IPS-18a (cell line): ENCODE data around the gene EHBP1.

Source experiments
- H3K27ac ChIP-seq: one replicate; pipeline ENCODE4 v1.5.1; 2013; ENCODE audit warnings: low read length
- H3K27me3 ChIP-seq: one replicate; pipeline ENCODE4 v1.6.1; 2013; ENCODE audit warnings: mild to moderate bottlenecking, low read length; ENCODE audit not compliant: control insufficient read depth, insufficient read depth
- H3K36me3 ChIP-seq: one replicate; pipeline ENCODE4 v1.6.1; 2013; ENCODE audit warnings: low read depth, low read length; ENCODE audit not compliant: control insufficient read depth
- H3K4me1 ChIP-seq: one replicate; pipeline ENCODE4 v1.6.1; 2013; ENCODE audit warnings: low read depth, low read length; ENCODE audit not compliant: control insufficient read depth
- H3K4me3 ChIP-seq: one replicate; pipeline ENCODE4 v1.5.1; 2013; ENCODE audit warnings: low read length
- H3K9ac ChIP-seq: one replicate; pipeline ENCODE4 v1.6.1; 2013; ENCODE audit warnings: mild to moderate bottlenecking, low read length, moderate library complexity
- H3K9me3 ChIP-seq: one replicate; pipeline ENCODE4 v1.6.1; 2013; ENCODE audit warnings: low read depth, low read length; ENCODE audit not compliant: control insufficient read depth

EHBP1 gene

DNA sequence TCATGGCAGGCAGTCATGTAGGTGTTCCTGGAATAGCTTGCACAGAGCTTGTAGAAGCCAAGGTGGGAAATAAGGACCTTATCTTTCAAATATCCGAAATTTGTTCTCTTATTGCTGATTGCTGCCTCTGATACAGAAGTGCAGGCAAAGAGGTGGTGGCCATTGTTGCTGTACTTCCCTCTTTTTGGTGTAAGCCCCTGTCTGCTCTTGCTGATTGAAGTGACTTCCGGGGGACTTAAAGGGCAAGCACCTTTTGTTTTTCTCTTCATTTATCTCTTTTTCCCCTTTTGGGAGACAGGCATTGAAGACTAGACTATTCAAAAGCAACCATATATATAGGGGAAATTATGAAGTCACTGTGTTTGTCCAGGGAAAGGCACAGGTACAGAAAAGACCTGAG is 213.5 kb downstream of the EHBP1 start:
- Histone ChIP-seq H3K4me3 (no peak overlapping the region), H3K9ac (no peak overlapping the region), H3K36me3 (no peaks in the 10 kb centered on the region), H3K9me3 (no peaks in the 10 kb centered on the region), H3K27me3 (no peaks in the 10 kb centered on the region), H3K4me1 (no peaks in the 10 kb centered on the region), H3K27ac (no peak overlapping the region)

GRCh38 chr2:62920070-62920469 is 214.6 kb downstream of the EHBP1 start:
- no peaks in the 10 kb centered on the region for H3K4me1 ChIP-seq
- no peaks in the 10 kb centered on the region for H3K9me3 ChIP-seq
- H3K27me3 ChIP-seq = no peaks in the 10 kb centered on the region
- H3K36me3 ChIP-seq = no peaks in the 10 kb centered on the region
- H3K9ac ChIP-seq = no peak overlapping the region
- H3K27ac ChIP-seq = no peak overlapping the region
- no peak overlapping the region for H3K4me3 ChIP-seq

GRCh38 chr2:62923242-62923641 is 217.7 kb downstream of the EHBP1 start:
- Histone ChIP-seq H3K9ac (no peak overlapping the region), H3K27me3 (no peaks in the 10 kb centered on the region), H3K27ac (no peak overlapping the region), H3K36me3 (no peaks in the 10 kb centered on the region), H3K4me1 (no peaks in the 10 kb centered on the region), H3K9me3 (no peaks in the 10 kb centered on the region), H3K4me3 (no peak overlapping the region)

GRCh38 chr2:62923881-62924280 is 218.4 kb downstream of the EHBP1 start:
- no peaks in the 10 kb centered on the region for H3K9me3 ChIP-seq

DNA sequence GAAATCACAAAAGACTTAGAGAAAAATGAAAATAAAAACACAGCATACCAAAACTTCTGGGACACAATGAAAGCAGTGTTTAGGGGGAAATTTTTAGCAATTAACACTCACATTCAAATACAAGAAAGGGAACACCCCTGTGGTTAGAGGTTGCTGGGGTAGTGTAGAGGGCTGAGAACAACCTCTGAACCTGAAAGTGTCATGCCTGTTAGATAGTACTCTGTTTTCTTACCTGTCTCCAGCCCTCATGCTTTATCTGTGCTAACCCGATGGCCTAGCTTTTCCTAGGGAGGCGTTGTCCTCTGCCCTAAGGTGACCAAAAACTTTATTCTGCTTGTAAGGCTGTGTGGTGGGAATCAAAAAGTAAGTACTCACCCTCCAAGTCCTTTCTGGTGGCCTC is 222.5 kb downstream of the EHBP1 start:
- Histone ChIP-seq H3K27ac (no peak overlapping the region), H3K9ac (no peak overlapping the region), H3K4me3 (no peak overlapping the region), H3K27me3 (no peaks in the 10 kb centered on the region), H3K4me1 (no peaks in the 10 kb centered on the region), H3K36me3 (no peaks in the 10 kb centered on the region), H3K9me3 (no peaks in the 10 kb centered on the region)

More at GRCh38 chr2:62923881-62924280, 218.4 kb downstream of the EHBP1 start:
- Histone ChIP-seq H3K4me3 (no peak overlapping the region), H3K4me1 (no peaks in the 10 kb centered on the region), H3K9ac (no peak overlapping the region), H3K27me3 (no peaks in the 10 kb centered on the region), H3K27ac (no peak overlapping the region), H3K36me3 (no peaks in the 10 kb centered on the region)

DNA sequence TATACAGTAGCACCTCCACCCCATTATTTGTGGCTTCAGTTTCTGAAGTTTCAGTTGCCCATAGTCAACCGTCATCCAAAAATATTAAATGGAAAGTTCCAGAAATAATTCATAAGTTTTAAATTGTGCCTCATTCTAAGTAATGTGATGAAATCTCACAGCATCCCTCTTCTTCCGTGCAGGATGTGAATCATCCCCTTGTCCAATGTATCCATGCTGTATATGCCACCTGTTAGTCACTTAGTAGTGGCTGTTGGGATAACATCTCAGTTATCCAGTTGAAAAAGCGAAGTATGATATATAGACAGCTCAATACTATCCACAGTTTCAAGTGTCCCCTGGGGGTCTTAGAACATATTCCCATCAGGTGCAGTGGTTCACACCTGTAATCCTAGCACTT is 226.0 kb downstream of the EHBP1 start:
- Histone ChIP-seq H3K9ac (no peak overlapping the region), H3K4me1 (peaks cover 7% of the 10 kb centered on the region), H3K9me3 (no peaks in the 10 kb centered on the region), H3K27ac (no peak overlapping the region), H3K4me3 (no peak overlapping the region), H3K27me3 (no peaks in the 10 kb centered on the region), H3K36me3 (no peaks in the 10 kb centered on the region)

- Histone ChIP-seq H3K27me3 (no peaks in the 10 kb centered on the region), H3K27ac (no peak overlapping the region), H3K36me3 (no peaks in the 10 kb centered on the region), H3K9me3 (no peaks in the 10 kb centered on the region), H3K9ac (no peak overlapping the region), H3K4me3 (no peak overlapping the region), H3K4me1 (peaks cover 7% of the 10 kb centered on the region)
Measured at GRCh38 chr2:62933398-62933917, 227.9 kb downstream of the EHBP1 start.

- H3K36me3 ChIP-seq = no peaks in the 10 kb centered on the region
- H3K4me1 ChIP-seq = peaks cover 7% of the 10 kb centered on the region
- no peak overlapping the region for H3K9ac ChIP-seq
- no peak overlapping the region for H3K27ac ChIP-seq
- H3K27me3 ChIP-seq = no peaks in the 10 kb centered on the region
- H3K9me3 ChIP-seq = no peaks in the 10 kb centered on the region
- H3K4me3 ChIP-seq = no peak overlapping the region
Measured at GRCh38 chr2:62934517-62934916, 229.0 kb downstream of the EHBP1 start.

DNA sequence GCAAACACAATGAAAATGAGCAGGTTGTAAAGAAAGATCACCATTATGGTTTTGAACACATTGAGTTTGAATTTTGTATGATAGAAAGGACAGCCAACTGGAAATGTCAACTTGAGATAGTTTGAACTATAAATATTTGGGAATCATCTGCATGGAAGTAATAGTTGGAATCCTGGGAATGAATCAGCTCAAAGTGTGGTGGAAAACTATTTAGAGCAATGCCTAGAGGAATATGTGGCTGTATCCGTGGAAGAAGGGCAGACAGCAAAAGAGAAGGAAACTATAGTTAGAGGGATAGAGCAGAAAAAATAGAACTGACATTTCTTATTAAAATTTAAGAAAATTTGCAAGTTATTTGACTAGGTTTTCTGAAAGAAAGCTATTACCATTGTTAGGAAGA is 232.6 kb downstream of the EHBP1 start:
- no peak overlapping the region for H3K4me3 ChIP-seq
- no peaks in the 10 kb centered on the region for H3K27me3 ChIP-seq
- H3K36me3 ChIP-seq = no peaks in the 10 kb centered on the region
- no peak overlapping the region for H3K9ac ChIP-seq
- H3K27ac ChIP-seq = no peak overlapping the region
- H3K4me1 ChIP-seq = peaks cover 7% of the 10 kb centered on the region
- no peaks in the 10 kb centered on the region for H3K9me3 ChIP-seq

DNA sequence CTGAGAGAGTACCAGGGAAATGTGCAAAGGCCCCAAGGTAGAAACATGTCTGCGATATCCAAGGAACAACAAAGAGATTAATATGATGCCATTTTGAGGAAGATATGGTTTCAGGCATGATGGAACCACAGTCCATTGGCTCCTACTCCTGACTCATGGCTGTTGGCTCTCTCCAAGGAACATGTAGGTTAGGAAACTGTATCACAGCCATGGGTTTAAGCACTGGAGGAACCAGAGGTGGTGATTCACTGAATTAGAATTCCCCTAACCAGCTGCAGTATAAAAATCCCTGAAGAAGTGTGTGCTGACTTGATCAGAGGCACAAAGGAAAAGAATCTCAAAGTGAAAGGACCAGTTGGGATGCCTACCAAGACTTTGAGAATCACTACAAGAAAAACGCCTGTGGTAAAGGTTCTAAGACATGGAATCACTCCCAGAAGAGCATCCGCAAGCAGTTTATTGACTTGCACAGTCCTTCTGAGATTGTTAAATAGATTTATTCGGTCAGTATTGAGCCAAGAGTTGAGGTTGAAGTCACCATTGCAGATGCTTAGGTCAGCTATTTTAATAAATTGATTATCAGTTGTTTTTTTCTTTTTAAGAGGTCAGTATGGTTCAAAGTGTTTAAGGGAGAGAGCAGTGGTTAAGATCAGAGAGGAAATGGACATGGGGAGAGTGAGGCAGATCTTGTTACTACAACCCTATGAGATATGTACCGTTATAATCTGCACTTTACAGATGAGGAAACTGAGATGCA is 234.4 kb downstream of the EHBP1 start:
- H3K9me3 ChIP-seq = no peaks in the 10 kb centered on the region
- no peak overlapping the region for H3K9ac ChIP-seq
- no peak overlapping the region for H3K27ac ChIP-seq
- no peaks in the 10 kb centered on the region for H3K27me3 ChIP-seq
- H3K36me3 ChIP-seq = no peaks in the 10 kb centered on the region
- no peak overlapping the region for H3K4me3 ChIP-seq
- H3K4me1 ChIP-seq = no peaks in the 10 kb centered on the region

GRCh38 chr2:62940697-62941096 is 235.2 kb downstream of the EHBP1 start:
- Histone ChIP-seq H3K27ac (no peak overlapping the region), H3K9ac (no peak overlapping the region), H3K4me3 (no peak overlapping the region), H3K27me3 (no peaks in the 10 kb centered on the region), H3K36me3 (no peaks in the 10 kb centered on the region), H3K4me1 (no peaks in the 10 kb centered on the region), H3K9me3 (no peaks in the 10 kb centered on the region)

- Histone ChIP-seq H3K4me3 (no peak overlapping the region), H3K9me3 (no peaks in the 10 kb centered on the region), H3K36me3 (no peaks in the 10 kb centered on the region), H3K9ac (no peak overlapping the region), H3K27me3 (no peaks in the 10 kb centered on the region), H3K4me1 (no peaks in the 10 kb centered on the region), H3K27ac (no peak overlapping the region)
Measured at GRCh38 chr2:62941413-62941812, 235.9 kb downstream of the EHBP1 start.
